Activated CD4-positive, alpha-beta memory T cell treated with anti-CD3 and anti-CD28 coated beads, Interleukin-2, amount 10 ng/mL, durations not matched to agents 7 days and 5 days (primary cell): ENCODE results near the gene PMS1. TPM values are rescaled to one million over a fixed set of nuclear protein-coding genes. Genes with fewer than 3 reads are reported as not detected.

ENCODE experiments used
- CTCF ChIA-PET: fragments of 350-600 bp; sonication (Branson Sonifier 250); formaldehyde crosslinking; loops from one replicate; lab custom pipeline; 2021; ENCODE audit warnings: antibody characterized with exemption, inconsistent platforms; lab: Charles Lee
- POLR2A ChIA-PET: fragments of 350-600 bp; sonication (Branson Sonifier 250); formaldehyde crosslinking; loops from one replicate; lab custom pipeline; 2021; ENCODE audit warnings: antibody characterized with exemption; lab: Charles Lee
- DNase-seq: peaks from one replicate; pipeline ENCODE4 v3.0.0-alpha.2; 2020
- H3K27ac Mint-ChIP-seq: one replicate; pipeline ENCODE4 v1.8.0; 2021; ENCODE audit warnings: mild to moderate bottlenecking, mixed read lengths
- H3K27me3 Mint-ChIP-seq: one replicate; pipeline ENCODE4 v1.8.0; 2021; ENCODE audit warnings: mixed read lengths
- H3K36me3 Mint-ChIP-seq: one replicate; pipeline ENCODE4 v1.8.0; 2021; ENCODE audit warnings: low read depth, mixed read lengths
- H3K4me1 Mint-ChIP-seq: one replicate; pipeline ENCODE4 v1.8.0; 2021; ENCODE audit warnings: mixed read lengths
- H3K4me3 Mint-ChIP-seq: one replicate; pipeline ENCODE4 v1.8.0; 2021; ENCODE audit warnings: mild to moderate bottlenecking, mixed read lengths
- H3K9me3 Mint-ChIP-seq: one replicate; pipeline ENCODE4 v1.8.0; 2021; ENCODE audit warnings: mixed read lengths
- total RNA-seq, 2 experiments: library from RNA; stranded (reverse); gene quantifications; one replicate each; pipeline ENCODE4 v1.2.3, GENCODE V29; 2021

Gene PMS1
- total RNA-seq, 2 experiments from 2014 or later: 24.6 to 26.4 TPM

GRCh38 chr2:189783451-189783926 lies 761 bp upstream of the PMS1 start:
- H3K4me3 Mint-ChIP-seq: peak overlapping the region; percentile 93

GRCh38 chr2:189791338-189792042 lies 7.2 kb downstream of the PMS1 start:
- peaks cover 28% of the 10 kb centered on the region for H3K36me3 Mint-ChIP-seq
- ChIA-PET CTCF (interaction anchor here (0.7 to 3.6 kb wide), 4 partner anchors 7 to 150 kb away, joined by 3 to 27 read pairs (median 4); partner anchors contain the start of gene OSGEPL1), POLR2A (interaction anchor here (0.6 to 1.6 kb wide), 4 partner anchors 8 to 130 kb away, joined by 3 to 6 read pairs (median 4); partner anchors contain the start of gene OSGEPL1)
- peak overlapping the region; percentile 68 for H3K4me3 Mint-ChIP-seq
- peak; percentile 37 for DNase-seq
- H3K9me3 Mint-ChIP-seq: no peaks in the 10 kb centered on the region
- H3K4me1 Mint-ChIP-seq: peaks cover 31% of the 10 kb centered on the region
- peak overlapping the region; percentile 65 for H3K27ac Mint-ChIP-seq
- no peaks in the 10 kb centered on the region for H3K27me3 Mint-ChIP-seq

More at GRCh38 chr2:189783451-189783926, 761 bp upstream of the PMS1 start:
- Mint-ChIP-seq H3K9me3 (no peaks in the 10 kb centered on the region), H3K27me3 (no peaks in the 10 kb centered on the region), H3K4me1 (peaks cover 62% of the 10 kb centered on the region), H3K27ac (peak overlapping the region; percentile 93), H3K36me3 (peaks cover 71% of the 10 kb centered on the region)
- ChIA-PET POLR2A (interaction anchor here (0.6 to 8.8 kb wide), 14 partner anchors 8 to 867 kb away, joined by 3 to 104 read pairs (median 4); partner anchors contain the start of genes ANKAR, OSGEPL1 and WDR75), CTCF (interaction anchor here (0.7 to 2.3 kb wide), 5 partner anchors 15 to 124 kb away, joined by 3 to 25 read pairs (median 3); partner anchors contain the start of genes ASNSD1 and OSGEPL1)
- no peak for DNase-seq

- Mint-ChIP-seq H3K27me3 (no peaks in the 10 kb centered on the region), H3K36me3 (peaks cover 25% of the 10 kb centered on the region), H3K9me3 (no peaks in the 10 kb centered on the region), H3K4me1 (peaks cover 21% of the 10 kb centered on the region), H3K27ac (no peak overlapping the region), H3K4me3 (no peak overlapping the region)
- ChIA-PET CTCF (interaction anchor here (1.1 to 1.4 kb wide), 2 partner anchors 10 to 32 kb away, joined by 3 to 4 read pairs; partner anchors contain the start of genes ORMDL1, OSGEPL1 and PMS1), POLR2A (no interaction called here)
- no peak for DNase-seq
Measured at GRCh38 chr2:189794310-189794709, 10.1 kb downstream of the PMS1 start.

DNA sequence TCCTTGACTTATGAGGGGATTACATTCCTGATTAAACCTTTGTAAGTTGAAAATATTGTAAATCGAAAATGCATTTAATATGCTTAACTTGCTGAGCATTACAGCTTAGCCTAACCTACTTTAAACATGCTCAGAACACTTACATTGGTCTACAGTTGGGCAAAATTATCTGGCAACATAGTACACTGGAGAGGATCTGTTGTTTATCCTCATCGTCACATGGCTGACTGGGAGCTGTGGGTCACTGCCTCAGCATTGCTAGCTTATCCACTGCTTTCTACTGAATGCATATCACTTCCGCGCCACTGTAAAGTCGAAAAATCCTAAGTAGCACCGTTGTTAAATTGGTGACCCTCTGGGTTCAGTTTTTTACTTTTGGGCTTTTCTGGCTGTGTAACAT lies 13.7 kb downstream of the PMS1 start:
- Mint-ChIP-seq H3K27ac (no peak overlapping the region), H3K4me1 (peaks cover 7% of the 10 kb centered on the region), H3K36me3 (peaks cover 31% of the 10 kb centered on the region), H3K9me3 (no peaks in the 10 kb centered on the region), H3K27me3 (no peaks in the 10 kb centered on the region), H3K4me3 (no peak overlapping the region)
- no peak for DNase-seq
- CTCF ChIA-PET: interaction anchor here (1.0 to 3.0 kb wide), 3 partner anchors 23 to 39 kb away, joined by 4 to 18 read pairs (median 8); partner anchors contain the start of gene OSGEPL1
- POLR2A ChIA-PET: interaction anchor here (1.0 to 1.4 kb wide), 3 partner anchors 9 to 35 kb away, joined by 3 to 4 read pairs (median 4); partner anchors contain the start of genes ORMDL1, OSGEPL1 and PMS1

- H3K9me3 Mint-ChIP-seq: no peaks in the 10 kb centered on the region
- peaks cover 5% of the 10 kb centered on the region for H3K4me1 Mint-ChIP-seq
- no peak for DNase-seq
- peaks cover 27% of the 10 kb centered on the region for H3K36me3 Mint-ChIP-seq
- POLR2A ChIA-PET: interaction anchor here (0.6 to 1.4 kb wide), 4 partner anchors 9 to 36 kb away, joined by 3 to 4 read pairs (median 4); partner anchors contain the start of genes ORMDL1, OSGEPL1 and PMS1
- H3K27me3 Mint-ChIP-seq: no peaks in the 10 kb centered on the region
- H3K27ac Mint-ChIP-seq: no peak overlapping the region
- H3K4me3 Mint-ChIP-seq: no peak overlapping the region
- CTCF ChIA-PET: interaction anchor here (0.7 to 3.0 kb wide), 15 partner anchors 8 to 474 kb away, joined by 3 to 18 read pairs (median 4); partner anchors contain the start of gene OSGEPL1
Measured at GRCh38 chr2:189798312-189799029, 14.2 kb downstream of the PMS1 start.

GRCh38 chr2:189799030-189799331 lies 14.7 kb downstream of the PMS1 start:
- Mint-ChIP-seq H3K36me3 (peaks cover 24% of the 10 kb centered on the region), H3K4me1 (peaks cover 5% of the 10 kb centered on the region), H3K9me3 (no peaks in the 10 kb centered on the region), H3K27me3 (no peaks in the 10 kb centered on the region), H3K27ac (no peak overlapping the region), H3K4me3 (no peak overlapping the region)
- ChIA-PET CTCF (interaction anchor here (0.7 to 3.0 kb wide), 15 partner anchors 9 to 474 kb away, joined by 3 to 18 read pairs (median 4); partner anchors contain the start of gene OSGEPL1), POLR2A (interaction anchor here (0.6 to 1.4 kb wide), 3 partner anchors 10 to 36 kb away, joined by 3 to 4 read pairs (median 4); partner anchors contain the start of gene OSGEPL1)
- DNase-seq: no peak

GRCh38 chr2:189799531-189799930 lies 15.3 kb downstream of the PMS1 start:
- POLR2A ChIA-PET: no interaction called here
- no peaks in the 10 kb centered on the region for H3K9me3 Mint-ChIP-seq

GRCh38 chr2:189802396-189802912 lies 18.2 kb downstream of the PMS1 start:
- no peak for DNase-seq
- H3K36me3 Mint-ChIP-seq: peaks cover 21% of the 10 kb centered on the region
- H3K9me3 Mint-ChIP-seq: no peaks in the 10 kb centered on the region
- POLR2A ChIA-PET: interaction anchor here (1.3 kb wide), 1 partner anchor 19 kb away, joined by 3 read pairs; the partner anchor contains the start of genes ORMDL1 and PMS1
- no peak overlapping the region for H3K27ac Mint-ChIP-seq
- no peak overlapping the region for H3K4me3 Mint-ChIP-seq
- H3K4me1 Mint-ChIP-seq: peaks cover 5% of the 10 kb centered on the region
- H3K27me3 Mint-ChIP-seq: no peaks in the 10 kb centered on the region
- CTCF ChIA-PET: no interaction called here

More at GRCh38 chr2:189799531-189799930, 15.3 kb downstream of the PMS1 start:
- Mint-ChIP-seq H3K27me3 (no peaks in the 10 kb centered on the region), H3K4me3 (no peak overlapping the region), H3K27ac (no peak overlapping the region), H3K36me3 (peaks cover 24% of the 10 kb centered on the region), H3K4me1 (peaks cover 5% of the 10 kb centered on the region)
- no peak for DNase-seq
- CTCF ChIA-PET: interaction anchor here (3.0 kb wide), 1 partner anchor 36 kb away, joined by 18 read pairs; the partner anchor contains the start of gene OSGEPL1

DNA sequence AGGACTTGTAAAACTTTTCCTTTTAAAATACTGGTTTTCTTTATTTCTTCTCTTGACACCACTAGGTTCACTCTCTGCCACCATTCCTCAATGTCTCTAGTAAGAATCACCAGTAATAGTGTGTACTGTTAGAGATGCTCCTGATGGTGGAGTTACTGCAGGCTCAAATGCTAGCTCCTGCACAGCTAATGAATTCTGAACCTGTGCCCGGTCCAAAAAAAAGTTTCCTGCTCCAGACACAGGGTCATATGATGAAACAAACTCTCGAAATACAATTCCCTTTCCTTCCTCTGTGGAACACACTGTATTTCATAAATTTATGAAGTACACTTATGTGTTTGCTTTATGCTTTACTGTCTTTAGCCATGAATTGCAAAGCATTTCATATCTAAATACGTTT lies 19.2 kb downstream of the PMS1 start:
- H3K27me3 Mint-ChIP-seq: no peaks in the 10 kb centered on the region
- H3K36me3 Mint-ChIP-seq: peaks cover 21% of the 10 kb centered on the region
- DNase-seq: no peak
- ChIA-PET CTCF (no interaction called here), POLR2A (interaction anchor here (1.3 kb wide), 1 partner anchor 20 kb away, joined by 3 read pairs; the partner anchor contains the start of genes ORMDL1 and PMS1)
- no peak overlapping the region for H3K27ac Mint-ChIP-seq
- H3K4me1 Mint-ChIP-seq: peaks cover 5% of the 10 kb centered on the region
- H3K4me3 Mint-ChIP-seq: no peak overlapping the region
- H3K9me3 Mint-ChIP-seq: no peaks in the 10 kb centered on the region

DNA sequence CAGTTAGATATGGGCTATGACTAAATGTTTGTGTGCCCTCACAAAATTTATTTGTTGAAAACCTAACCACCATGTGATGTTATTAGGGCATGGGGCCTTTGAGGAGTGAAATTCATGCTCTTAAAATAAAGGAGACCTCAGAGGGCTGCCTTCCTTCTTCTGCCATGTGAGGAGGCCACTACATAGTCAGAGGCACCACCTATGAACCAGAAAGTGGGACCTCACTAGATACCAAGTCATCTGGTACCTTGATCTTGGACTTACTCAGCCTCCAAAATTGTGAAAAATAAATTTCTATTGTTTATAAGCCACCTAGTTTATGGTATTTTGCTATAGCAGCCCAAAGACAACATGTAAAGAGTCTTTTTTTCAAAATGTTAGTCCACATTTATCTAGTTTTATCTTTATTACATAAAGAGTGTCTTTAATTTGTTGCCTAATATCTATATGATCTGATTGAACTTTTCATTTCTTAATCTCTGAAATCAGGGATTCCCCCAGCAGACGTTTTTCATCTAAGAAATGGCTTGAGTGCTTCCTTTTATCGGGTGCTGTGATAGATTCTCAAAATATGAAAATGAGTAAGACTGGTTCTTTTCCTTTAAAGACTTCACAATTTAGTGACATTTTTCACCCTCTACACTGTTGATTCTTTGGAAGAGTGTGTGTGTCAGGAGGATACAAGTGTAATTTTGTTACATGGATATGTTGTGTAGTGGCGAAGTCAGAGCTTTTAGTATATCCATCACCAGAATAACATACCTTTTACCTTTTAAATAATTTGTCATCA lies 34.2 kb downstream of the PMS1 start:
- DNase-seq: no peak
- POLR2A ChIA-PET: no interaction called here
- H3K4me3 Mint-ChIP-seq: no peak overlapping the region
- CTCF ChIA-PET: interaction anchor here (1.6 kb wide), 1 partner anchor 48 kb away, joined by 3 read pairs; no protein-coding TSS in a partner anchor
- H3K9me3 Mint-ChIP-seq: peaks cover 3% of the 10 kb centered on the region
- peaks cover 12% of the 10 kb centered on the region for H3K4me1 Mint-ChIP-seq
- H3K27ac Mint-ChIP-seq: no peak overlapping the region
- H3K36me3 Mint-ChIP-seq: peaks cover 46% of the 10 kb centered on the region
- H3K27me3 Mint-ChIP-seq: no peaks in the 10 kb centered on the region

- Mint-ChIP-seq H3K4me3 (no peak overlapping the region), H3K4me1 (peaks cover 12% of the 10 kb centered on the region), H3K9me3 (peaks cover 3% of the 10 kb centered on the region), H3K27ac (no peak overlapping the region), H3K27me3 (no peaks in the 10 kb centered on the region), H3K36me3 (peaks cover 38% of the 10 kb centered on the region)
- no peak for DNase-seq
- POLR2A ChIA-PET: no interaction called here
- CTCF ChIA-PET: interaction anchor here (1.6 kb wide), 1 partner anchor 47 kb away, joined by 3 read pairs; no protein-coding TSS in a partner anchor
Measured at GRCh38 chr2:189819297-189819704, 35.1 kb downstream of the PMS1 start.
